NCI-H1048 (cell line): ENCODE measurements around the gene TM6SF1.
"Not testable (repeated sequence)": the region's sequence is repeated elsewhere in the genome, so short reads cannot be mapped to it uniquely, and the experiment has no call there.

Source experiments
- DNase-seq: peaks from one replicate; lab custom pipeline; 2025; lab: John Stamatoyannopoulos, UW

TM6SF1 gene

GRCh38 chr15:83115831-83116565 lies 8.6 kb downstream of the TM6SF1 start:
- no peak for DNase-seq

- no peak for DNase-seq
Measured at GRCh38 chr15:83118291-83118827, 10.9 kb downstream of the TM6SF1 start.

GRCh38 chr15:83118968-83119367 lies 11.5 kb downstream of the TM6SF1 start:
- no peak for DNase-seq

- no peak for DNase-seq
Measured at GRCh38 chr15:83119968-83120581, 12.6 kb downstream of the TM6SF1 start.

GRCh38 chr15:83123529-83123928 lies 16.1 kb downstream of the TM6SF1 start:
- no peak for DNase-seq

DNA sequence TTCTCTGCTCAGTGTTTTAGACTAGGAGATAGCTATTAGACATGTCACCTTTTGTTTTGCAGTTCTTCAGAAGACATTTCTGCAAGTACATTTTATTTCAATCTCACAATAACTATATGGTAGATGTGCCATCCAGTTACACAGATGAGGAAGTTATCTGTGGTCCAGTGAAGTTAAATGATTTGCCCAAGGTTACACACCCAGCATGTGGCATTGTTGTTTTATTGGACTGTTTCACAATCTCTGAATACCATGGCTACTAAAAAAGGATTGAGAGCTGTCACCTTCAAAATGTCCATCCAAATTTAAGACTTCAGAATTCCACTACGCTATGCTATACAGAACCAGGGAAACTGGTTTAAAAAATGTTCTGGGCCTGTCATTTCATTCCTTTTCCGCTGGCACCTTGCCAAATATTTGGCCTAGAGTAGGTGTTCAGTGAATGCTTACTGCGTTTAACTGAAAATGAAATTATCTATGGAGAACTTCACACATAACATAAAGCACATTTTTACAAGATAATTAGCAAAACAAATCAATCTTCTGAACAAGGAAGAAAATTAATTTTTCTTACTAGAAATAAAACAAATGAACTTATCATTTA lies 20.2 kb downstream of the TM6SF1 start:
- DNase-seq = no peak

- no peak for DNase-seq
Measured at GRCh38 chr15:83129791-83130190, 22.3 kb downstream of the TM6SF1 start.

DNA sequence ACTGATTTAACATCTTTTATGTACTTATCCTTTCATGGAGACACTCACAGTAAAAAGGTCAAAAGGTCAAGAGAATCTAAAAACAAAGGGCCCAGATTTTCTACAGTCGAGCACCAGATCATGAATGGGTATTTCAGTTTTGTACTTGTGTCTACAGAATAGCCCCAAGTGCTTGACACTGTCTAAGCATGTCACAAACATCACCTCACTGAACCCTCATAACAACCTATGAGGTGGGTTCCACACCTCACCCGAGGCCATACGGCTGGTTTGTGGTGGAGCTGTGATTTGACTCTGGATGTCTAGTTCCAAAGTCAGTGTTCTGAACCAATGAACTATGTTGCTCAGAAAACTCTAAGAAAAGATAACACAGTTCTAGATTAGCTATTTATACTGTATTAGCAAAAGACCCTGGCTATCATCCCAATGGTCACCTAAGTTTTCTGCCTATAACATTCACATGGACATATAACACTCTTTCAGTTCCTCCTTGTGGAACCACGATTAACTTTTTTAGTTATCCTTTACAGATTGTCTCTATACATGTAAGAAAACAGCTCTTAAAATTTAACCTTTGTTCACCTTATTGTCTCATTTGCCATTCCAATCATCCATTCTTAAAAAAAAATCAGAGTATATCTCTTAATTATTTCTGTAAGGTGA lies 25.5 kb downstream of the TM6SF1 start:
- DNase-seq = no peak

DNA sequence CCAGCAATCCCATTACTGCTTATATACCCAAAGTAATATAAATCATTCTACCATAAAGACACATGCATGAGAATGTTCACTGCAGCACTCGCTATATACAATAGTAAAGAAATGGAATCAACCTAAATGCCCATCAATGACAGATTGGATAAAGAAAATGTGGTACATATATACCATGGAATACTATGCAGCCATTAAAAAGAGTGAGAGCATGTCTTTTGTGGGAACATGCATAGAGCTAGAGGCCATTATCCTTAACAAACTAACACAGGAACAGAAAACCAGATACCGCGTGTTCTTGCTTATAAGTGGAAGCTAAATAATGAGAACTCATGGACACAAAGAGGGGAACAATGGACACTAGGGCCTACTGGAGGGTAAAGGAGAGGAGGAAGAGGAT lies 34.7 kb downstream of the TM6SF1 start:
- DNase-seq = not testable (repeated sequence)

- no peak for DNase-seq
Measured at GRCh38 chr15:83144771-83145170, 37.3 kb downstream of the TM6SF1 start.

DNA sequence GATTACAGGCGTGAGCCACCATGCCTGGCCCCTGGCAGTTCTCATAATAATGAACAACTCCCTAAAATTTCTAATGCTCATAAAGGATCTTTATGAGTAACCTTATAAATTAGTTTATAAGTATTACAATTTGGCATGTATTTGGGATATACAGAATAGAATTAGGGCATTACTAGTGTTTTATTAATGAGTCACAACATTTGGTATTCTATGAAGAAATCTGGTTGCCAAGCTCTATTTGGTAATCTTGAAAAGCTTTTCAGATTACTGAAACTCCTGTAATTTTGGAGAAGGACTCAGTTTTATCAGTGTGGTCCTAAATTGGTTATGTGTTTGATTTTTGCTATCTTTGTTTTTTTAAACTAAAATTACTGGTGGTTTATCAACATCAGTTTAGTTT lies 45.8 kb downstream of the TM6SF1 start:
- no peak for DNase-seq

DNA sequence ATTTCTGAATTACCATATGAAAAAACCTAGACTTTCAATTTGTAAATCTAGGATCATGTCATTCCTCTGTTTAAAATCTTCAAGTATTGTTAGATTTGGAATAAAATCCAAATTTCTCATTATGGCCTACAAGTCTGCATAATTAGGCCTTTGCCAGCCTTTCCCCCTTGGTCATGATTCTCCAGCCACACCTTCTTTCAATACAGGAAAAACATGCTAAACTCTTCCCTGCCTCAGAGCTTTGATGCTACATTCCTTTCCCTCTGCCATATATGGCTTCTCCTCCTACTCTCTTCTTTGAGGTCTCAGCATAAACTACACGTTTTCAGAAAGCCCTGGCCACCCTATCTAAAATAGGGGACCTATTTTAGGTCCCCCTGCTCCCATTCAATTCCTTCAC lies 48.5 kb downstream of the TM6SF1 start:
- DNase-seq = no peak

- no peak for DNase-seq
Measured at GRCh38 chr15:83158393-83158792, 50.9 kb downstream of the TM6SF1 start.

DNA sequence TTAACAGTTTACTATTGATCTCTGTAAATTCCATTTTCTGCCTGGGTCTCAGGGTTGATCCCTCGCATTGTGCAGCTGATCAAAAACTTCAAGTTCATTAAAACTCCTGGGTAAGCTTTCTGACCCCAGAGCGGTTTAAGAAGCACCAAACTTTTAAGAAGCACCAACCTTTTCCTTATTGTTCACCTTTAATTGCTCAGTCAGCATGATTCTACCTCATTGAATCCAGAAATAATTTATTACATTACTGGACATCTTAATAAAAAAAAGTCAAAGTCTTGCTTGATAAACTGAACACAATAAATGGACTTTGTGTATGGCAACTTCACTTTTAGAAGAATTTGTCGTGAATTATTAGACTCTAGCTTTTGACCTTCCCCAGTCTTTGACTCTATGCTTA lies 53.3 kb downstream of the TM6SF1 start:
- no peak for DNase-seq

- DNase-seq = no peak
Measured at GRCh38 chr15:83163032-83163431, 55.6 kb downstream of the TM6SF1 start.

- DNase-seq = no peak
Measured at GRCh38 chr15:83164111-83164770, 56.8 kb downstream of the TM6SF1 start.

- no peak for DNase-seq
Measured at GRCh38 chr15:83164771-83165404, 57.4 kb downstream of the TM6SF1 start.

DNA sequence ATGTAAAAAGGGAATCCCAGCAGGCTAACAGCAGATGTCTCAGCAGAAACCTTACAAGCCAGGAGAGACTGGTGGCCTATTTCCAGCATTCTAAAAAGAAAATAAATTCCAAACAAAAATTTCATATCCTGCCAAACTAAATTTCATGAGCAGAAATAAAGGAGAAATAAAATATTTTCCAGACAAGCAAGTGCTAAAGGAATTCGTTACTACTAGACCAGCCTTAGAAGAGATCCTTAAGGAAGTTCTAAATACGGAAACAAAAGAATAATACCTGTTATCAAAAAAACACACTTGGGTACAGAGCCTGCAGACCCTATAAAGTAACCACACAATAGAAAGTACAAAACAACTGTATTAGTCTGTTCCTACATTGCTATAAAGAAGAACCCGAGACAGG lies 58.8 kb downstream of the TM6SF1 start:
- DNase-seq = no peak

DNA sequence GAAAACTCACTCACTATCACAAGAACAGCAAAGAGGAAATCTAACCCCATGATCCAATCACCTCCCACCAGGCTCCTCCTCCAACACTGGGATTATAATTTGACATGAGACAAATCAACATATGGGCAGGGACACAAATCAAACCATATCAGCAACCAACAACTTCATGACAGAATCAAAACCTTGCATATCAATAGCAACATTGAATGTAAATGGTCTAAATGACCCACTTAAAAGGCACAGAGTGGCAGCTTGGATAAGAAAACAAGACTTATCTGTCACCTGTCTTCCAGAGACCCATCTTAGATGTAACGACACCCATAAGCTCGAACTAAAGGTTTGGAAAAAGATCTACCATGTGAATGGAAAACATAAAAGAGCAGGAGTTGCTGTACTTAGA lies 59.4 kb downstream of the TM6SF1 start:
- DNase-seq = no peak

DNA sequence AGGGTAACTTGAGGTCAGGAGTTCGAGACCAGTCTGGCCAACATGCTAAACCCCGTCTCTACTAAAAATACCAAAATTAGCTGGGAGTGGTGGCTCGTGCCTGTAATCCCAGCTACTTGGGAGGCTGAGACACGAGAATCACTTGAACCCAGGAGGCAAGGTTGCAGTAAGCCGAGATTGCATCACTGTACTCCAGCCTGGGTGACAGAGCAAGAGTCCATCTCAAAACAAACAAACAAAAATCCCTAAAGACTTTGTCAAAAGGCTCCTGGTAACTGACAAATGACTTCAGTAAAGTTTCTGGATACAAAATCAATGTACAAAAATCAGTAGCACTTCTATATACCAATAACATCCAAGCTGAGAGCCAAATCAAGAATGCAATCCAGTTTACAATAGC lies 62.1 kb downstream of the TM6SF1 start:
- not testable (repeated sequence) for DNase-seq

GRCh38 chr15:83170474-83171165 lies 63.2 kb downstream of the TM6SF1 start:
- no peak for DNase-seq
